ENCODE data around the gene DMRT2.

DNA sequence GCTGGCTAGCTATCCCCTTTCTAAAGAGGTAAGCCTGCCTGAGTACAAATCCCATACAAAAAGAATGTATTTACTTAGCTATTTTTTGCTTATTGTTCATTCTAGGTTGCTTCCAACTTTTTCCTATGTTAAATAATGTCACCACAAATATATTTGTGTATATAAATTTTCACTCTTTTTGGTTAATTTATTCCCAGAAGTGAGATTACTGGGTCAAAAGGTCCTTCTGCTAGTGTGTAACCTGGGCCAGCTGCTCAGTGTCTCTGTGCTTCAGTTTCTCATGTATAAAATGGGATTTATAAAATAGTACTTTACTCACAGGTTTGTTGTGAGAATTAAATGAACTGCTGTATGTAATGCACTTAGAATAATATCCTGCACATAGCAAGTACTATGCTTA lies 23.9 kb upstream of the DMRT2 start:
- TF ChIP-seq BHLHE40 (IDR thresholded peaks at IDR 0.05; ENCODE audit: borderline replicate concordance): no peak
- TF ChIP-seq SUZ12 (IDR thresholded peaks at IDR 0.05): no peak
- TF ChIP-seq FOXM1 (IDR thresholded peaks at IDR 0.05; ENCODE audit: borderline replicate concordance): no peak
- no peak for TF ChIP-seq TARDBP (IDR thresholded peaks at IDR 0.05)
- TF ChIP-seq, protein P1, sequence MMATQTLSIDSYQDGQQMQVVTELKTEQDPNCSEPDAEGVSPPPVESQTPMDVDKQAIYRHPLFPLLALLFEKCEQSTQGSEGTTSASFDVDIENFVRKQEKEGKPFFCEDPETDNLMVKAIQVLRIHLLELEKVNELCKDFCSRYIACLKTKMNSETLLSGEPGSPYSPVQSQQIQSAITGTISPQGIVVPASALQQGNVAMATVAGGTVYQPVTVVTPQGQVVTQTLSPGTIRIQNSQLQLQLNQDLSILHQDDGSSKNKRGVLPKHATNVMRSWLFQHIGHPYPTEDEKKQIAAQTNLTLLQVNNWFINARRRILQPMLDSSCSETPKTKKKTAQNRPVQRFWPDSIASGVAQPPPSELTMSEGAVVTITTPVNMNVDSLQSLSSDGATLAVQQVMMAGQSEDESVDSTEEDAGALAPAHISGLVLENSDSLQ (IDR thresholded peaks at IDR 0.05): no peak

Measured in HEK293T (cell line).